B cell (primary cell): Measurements from ENCODE around the gene EML6. TPM values are rescaled to one million over a fixed set of nuclear protein-coding genes. Genes with fewer than 3 reads are reported as not detected.

Source experiments
- ATAC-seq: fragments of 200-7000 bp; cut with Tn5 transposase; one replicate; pipeline ENCODE4 v1.10.0; 2021; ENCODE audit warnings: low read depth, mild to moderate bottlenecking, moderate number of reproducible peaks, moderate library complexity
- CTCF ChIA-PET: fragments of 350-600 bp; sonication (Branson Sonifier 250); formaldehyde crosslinking; loops from one replicate; lab custom pipeline; 2021; ENCODE audit warnings: antibody characterized with exemption, inconsistent platforms; lab: Charles Lee
- POLR2A ChIA-PET: fragments of 350-600 bp; sonication (Branson Sonifier 250); formaldehyde crosslinking; loops from one replicate; lab custom pipeline; 2021; ENCODE audit warnings: antibody characterized with exemption; lab: Charles Lee
- DNase-seq: peaks from one replicate; pipeline ENCODE4 v3.0.0; 2013
- H2AFZ ChIP-seq: 2 replicates; pipeline ENCODE4 v1.6.1; 2012; ENCODE audit warnings: mild to moderate bottlenecking, low read depth, low read length; ENCODE audit not compliant: insufficient read depth, poor library complexity, severe bottlenecking
- H3K27ac ChIP-seq, 2 donors: 1 replicate in 1 of 2; 2 replicates in 1 of 2; pipeline ENCODE4 v1.5.1; 2012 to 2013; ENCODE audit warnings: low read length in 2 of 2, mild to moderate bottlenecking in 2 of 2, moderate library complexity in 1 of 2
- H3K27me3 ChIP-seq, 4 experiments: fragments of 200-600 bp in 1 of 4; sonication (generic) in 1 of 4; replicated peaks in 1 of 4; 1 replicate in 2 of 4; 2 replicates in 2 of 4; pipeline versions ENCODE4 v1.6.1 to v1.7.0; 2013 to 2016; ENCODE audit warnings: low read length in 3 of 4, mild to moderate bottlenecking in 2 of 4, mixed read lengths in 1 of 4, moderate library complexity in 1 of 4; ENCODE audit not compliant: insufficient read depth in 4 of 4, control insufficient read depth in 3 of 4; ENCODE audit errors: control extremely low read depth in 1 of 4
- H3K36me3 ChIP-seq, 2 experiments: replicated peaks in 1 of 2; 1 replicate in 1 of 2; 2 replicates in 1 of 2; pipeline versions ENCODE4 v1.6.1 to v1.7.1; 2013; ENCODE audit warnings: low read length in 1 of 2; ENCODE audit not compliant: insufficient read depth in 2 of 2, control insufficient read depth in 1 of 2; ENCODE audit errors: control extremely low read depth in 1 of 2, extremely low read depth in 1 of 2
- H3K4me1 ChIP-seq, 2 donors: fragments of 200-600 bp in 1 of 2; sonication (generic) in 1 of 2; 1 replicate in 1 of 2; 2 replicates in 1 of 2; pipeline versions ENCODE4 v1.5.1 to v1.6.1; 2013 to 2017; ENCODE audit warnings: low read length in 2 of 2; ENCODE audit not compliant: control insufficient read depth in 2 of 2, insufficient read depth in 2 of 2
- H3K4me2 ChIP-seq: replicated peaks from 2 replicates; pipeline ENCODE3; 2012; ENCODE audit warnings: mild to moderate bottlenecking, low read depth, low read length; ENCODE audit not compliant: poor library complexity, severe bottlenecking
- H3K4me3 ChIP-seq, 5 experiments: fragments of 200-600 bp in 1 of 5; sonication (generic) in 1 of 5; 1 replicate in 3 of 5; 2 replicates in 2 of 5; pipeline versions ENCODE4 v1.5.1 to v1.7.0; 2011 to 2016; ENCODE audit warnings: low read length in 4 of 5, mild to moderate bottlenecking in 4 of 5, low read depth in 2 of 5, control low read depth in 1 of 5, moderate library complexity in 1 of 5; ENCODE audit not compliant: insufficient read depth in 1 of 5; ENCODE audit errors: control extremely low read depth in 1 of 5, extremely low read depth in 1 of 5
- H3K79me2 ChIP-seq: fragments of 200-600 bp; sonication (generic); one replicate; pipeline ENCODE4 v1.6.0; 2016; ENCODE audit warnings: low read length; ENCODE audit not compliant: control insufficient read depth, insufficient read depth
- H3K9ac ChIP-seq: fragments of 200-600 bp; sonication (generic); 2 replicates; pipeline ENCODE4 v1.6.1; 2017; ENCODE audit warnings: mild to moderate bottlenecking, low read length, moderate library complexity
- H3K9me3 ChIP-seq, 3 donors: one replicate each; pipeline versions ENCODE4 v1.6.1 to v1.7.1; 2013; ENCODE audit warnings: low read length in 2 of 3; ENCODE audit not compliant: control insufficient read depth in 2 of 3, insufficient read depth in 1 of 3; ENCODE audit errors: control extremely low read depth in 1 of 3
- H4K20me1 ChIP-seq: 2 replicates; pipeline ENCODE4 v1.6.0; 2012; ENCODE audit warnings: mild to moderate bottlenecking, low read length; ENCODE audit not compliant: insufficient read depth, control insufficient read depth, poor library complexity, severe bottlenecking
- H3K27ac Mint-ChIP-seq: one replicate; pipeline ENCODE4 v1.8.0; 2021; ENCODE audit warnings: mixed read lengths
- H3K27me3 Mint-ChIP-seq: one replicate; pipeline ENCODE4 v1.8.0; 2021; ENCODE audit warnings: mixed read lengths
- H3K4me1 Mint-ChIP-seq: one replicate; pipeline ENCODE4 v1.8.0; 2021; ENCODE audit warnings: mixed read lengths
- H3K4me3 Mint-ChIP-seq: one replicate; pipeline ENCODE4 v1.8.0; 2021; ENCODE audit warnings: mixed read lengths
- H3K9me3 Mint-ChIP-seq: one replicate; pipeline ENCODE4 v1.8.0; 2022; ENCODE audit warnings: mixed read lengths; ENCODE audit not compliant: insufficient read depth
- EZH2 ChIP-seq: IDR thresholded peaks from 2 replicates; pipeline ENCODE4 v1.6.1; 2012; ENCODE audit warnings: borderline replicate concordance, low read depth, mild to moderate bottlenecking, moderate library complexity, low read length; ENCODE audit not compliant: insufficient read depth, poor library complexity, severe bottlenecking
- WGBS: methylation state at CpG from one replicate; pipeline ENCODE4 v1.1.5; 2013; ENCODE audit warnings: missing lambda C conversion rate; ENCODE audit not compliant: insufficient coverage; 5-methylcytosine and 5-hydroxymethylcytosine counted together
- intact Hi-C: fragments of 100-400 bp; cut with micrococcal nuclease; formaldehyde crosslinking; loops from one replicate; pipeline ENCODE4 v1.10.0; 2022
- polyA plus RNA-seq: library from polyadenylated mRNA; depleted of rRNA; stranded (reverse); fragments of >200 nt; gene quantifications from 2 replicates; pipeline ENCODE4 v1.2.3, GENCODE V29; 2012
- total RNA-seq, 2 donors: library from RNA; stranded (reverse); fragments of 120-200 nt in 1 of 2; gene quantifications; 1 replicate in 1 of 2; 2 replicates in 1 of 2; pipeline versions ENCODE4 v1.2.3 to v1.2.4, GENCODE V29; 2013 to 2022
- TF ChIP-seq, protein P1 (sequence below): fragments of 200-600 bp; IDR thresholded peaks from one replicate; pipeline ENCODE4 v1.8.0; 2022; ENCODE audit warnings: antibody characterized with exemption, mild to moderate bottlenecking

EML6 gene
- total and polyA plus RNA-seq, 2 donors (not counting 1 experiment from before 2014, with no cell fraction given), result 42.5 to 53.7 TPM

DNA sequence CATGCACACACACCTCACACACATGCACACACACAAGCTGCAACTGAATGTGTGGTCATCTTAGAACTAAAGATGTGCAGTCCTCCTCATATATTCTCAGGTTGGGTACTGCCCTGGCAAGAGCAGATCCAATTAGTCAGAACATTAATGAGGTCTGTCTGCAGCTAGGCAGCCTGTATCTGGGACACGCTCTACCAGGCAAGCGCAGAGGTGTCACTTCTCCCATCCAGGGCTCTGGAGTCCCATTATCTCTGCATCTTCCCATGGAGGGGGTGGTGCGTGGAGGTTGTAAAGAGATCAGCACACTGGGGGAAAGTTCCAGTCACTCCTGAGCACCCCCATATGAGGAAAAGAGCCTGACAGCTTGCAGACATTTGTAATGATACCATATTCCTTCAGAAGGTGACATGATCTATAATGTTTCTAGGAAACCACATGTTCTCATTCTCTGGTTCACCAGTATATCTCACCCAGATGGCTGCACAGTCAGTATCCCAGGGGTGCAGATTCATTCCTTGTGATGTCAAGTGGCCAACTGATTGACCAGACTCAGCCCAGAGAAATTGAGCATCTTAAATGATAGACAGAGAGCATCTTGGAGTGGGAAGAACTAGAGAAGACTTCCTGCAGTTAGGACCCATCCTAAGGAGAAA lies 231.4 kb downstream of the EML6 start:
- 93% methylated on average over 2 of the region's 3 CpGs for WGBS
- H3K9me3 Mint-ChIP-seq, result no peaks in the 10 kb centered on the region
- Histone ChIP-seq H3K27ac (no peak overlapping the region), H3K9ac (no peak overlapping the region), H3K36me3 (peaks cover 0 to 7% of the 10 kb centered on the region in 2 experiments), H3K9me3 (no peaks in the 10 kb centered on the region), H3K4me3 (no peak overlapping the region), H3K79me2 (no peaks in the 10 kb centered on the region), H4K20me1 (no peaks in the 10 kb centered on the region), H2AFZ (no peak overlapping the region), H3K4me2 (no peak overlapping the region), H3K4me1 (no peaks in the 10 kb centered on the region), H3K27me3 (no peaks in the 10 kb centered on the region)
- intact Hi-C loops, result no loop called here
- H3K27ac Mint-ChIP-seq, result no peak overlapping the region
- H3K4me3 Mint-ChIP-seq, result no peak overlapping the region
- CTCF ChIA-PET, result no interaction called here
- POLR2A ChIA-PET, result no interaction called here
- TF ChIP-seq, protein P1, sequence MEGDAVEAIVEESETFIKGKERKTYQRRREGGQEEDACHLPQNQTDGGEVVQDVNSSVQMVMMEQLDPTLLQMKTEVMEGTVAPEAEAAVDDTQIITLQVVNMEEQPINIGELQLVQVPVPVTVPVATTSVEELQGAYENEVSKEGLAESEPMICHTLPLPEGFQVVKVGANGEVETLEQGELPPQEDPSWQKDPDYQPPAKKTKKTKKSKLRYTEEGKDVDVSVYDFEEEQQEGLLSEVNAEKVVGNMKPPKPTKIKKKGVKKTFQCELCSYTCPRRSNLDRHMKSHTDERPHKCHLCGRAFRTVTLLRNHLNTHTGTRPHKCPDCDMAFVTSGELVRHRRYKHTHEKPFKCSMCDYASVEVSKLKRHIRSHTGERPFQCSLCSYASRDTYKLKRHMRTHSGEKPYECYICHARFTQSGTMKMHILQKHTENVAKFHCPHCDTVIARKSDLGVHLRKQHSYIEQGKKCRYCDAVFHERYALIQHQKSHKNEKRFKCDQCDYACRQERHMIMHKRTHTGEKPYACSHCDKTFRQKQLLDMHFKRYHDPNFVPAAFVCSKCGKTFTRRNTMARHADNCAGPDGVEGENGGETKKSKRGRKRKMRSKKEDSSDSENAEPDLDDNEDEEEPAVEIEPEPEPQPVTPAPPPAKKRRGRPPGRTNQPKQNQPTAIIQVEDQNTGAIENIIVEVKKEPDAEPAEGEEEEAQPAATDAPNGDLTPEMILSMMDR, result no peak
- TF ChIP-seq EZH2, result no peak
- ATAC-seq (no peak), DNase-seq (no peak)
- H3K4me1 Mint-ChIP-seq, result no peaks in the 10 kb centered on the region
- no peaks in the 10 kb centered on the region for H3K27me3 Mint-ChIP-seq

DNA sequence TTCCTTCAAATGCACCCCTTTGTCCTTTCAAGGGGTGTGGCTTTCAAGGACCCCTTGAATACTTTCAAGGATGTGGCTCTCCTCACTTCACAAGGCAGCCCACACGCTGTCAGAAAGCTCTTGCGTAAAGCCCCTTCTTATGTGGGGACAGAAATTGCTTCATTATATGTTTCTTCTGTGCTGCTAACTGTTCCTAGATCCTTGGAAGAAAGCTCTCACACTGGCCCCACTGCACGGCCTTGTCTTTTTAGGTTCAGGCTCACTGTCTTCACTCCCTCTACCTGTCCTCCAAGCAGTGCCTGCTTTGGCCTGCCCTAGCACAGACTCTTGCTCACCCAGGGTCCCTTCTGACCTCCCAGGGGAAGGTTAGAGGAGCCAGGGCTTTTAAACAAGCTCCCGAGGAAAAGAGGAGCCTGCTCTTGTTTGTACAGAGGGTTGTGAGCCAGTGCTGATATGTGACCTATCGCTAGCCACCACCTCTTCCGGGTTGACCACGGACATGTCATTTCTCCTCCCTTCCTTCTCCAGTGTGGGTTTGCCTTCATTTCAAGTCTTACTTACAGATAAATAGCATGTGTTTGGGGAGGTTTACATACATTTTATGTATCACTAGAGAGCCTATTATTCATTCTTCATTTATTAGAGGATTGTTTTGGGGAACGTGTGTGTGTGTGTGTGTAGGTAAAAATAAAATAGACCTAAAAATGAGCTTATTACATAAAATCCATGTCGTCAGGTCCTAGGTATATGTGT lies 232.1 kb downstream of the EML6 start:
- TF ChIP-seq, protein P1, result no peak
- TF ChIP-seq EZH2, result no peak
- Histone ChIP-seq H3K27me3 (no peaks in the 10 kb centered on the region), H3K36me3 (peaks cover 0 to 7% of the 10 kb centered on the region in 2 experiments), H3K4me2 (no peak overlapping the region), H4K20me1 (no peaks in the 10 kb centered on the region), H2AFZ (no peak overlapping the region), H3K9me3 (no peaks in the 10 kb centered on the region), H3K4me1 (no peaks in the 10 kb centered on the region), H3K4me3 (no peak overlapping the region), H3K9ac (no peak overlapping the region), H3K27ac (no peak overlapping the region), H3K79me2 (no peaks in the 10 kb centered on the region)
- ATAC-seq (no peak), DNase-seq (no peak)
- Mint-ChIP-seq H3K4me1 (no peaks in the 10 kb centered on the region), H3K4me3 (no peak overlapping the region), H3K9me3 (no peaks in the 10 kb centered on the region), H3K27ac (no peak overlapping the region), H3K27me3 (no peaks in the 10 kb centered on the region)
- WGBS, result 98% methylated on average over 4 of the region's 9 CpGs
- ChIA-PET CTCF (no interaction called here), POLR2A (no interaction called here)
- intact Hi-C loops, result no loop called here
